HEK293 (cell line): ENCODE data around the gene RRP8.

Experiments used
- CTCF ChIA-PET: fragments of 350-600 bp; formaldehyde crosslinking; extraction: SDS; loops from one replicate; lab custom pipeline; 2021; ENCODE audit warnings: antibody characterized with exemption; lab: Yijun Ruan, JAX
- POLR2A ChIA-PET: fragments of 300-600 bp; formaldehyde crosslinking; extraction: SDS; loops from one replicate; lab custom pipeline; 2020; ENCODE audit warnings: antibody characterized with exemption, inconsistent platforms; lab: Yijun Ruan, JAX
- H3K27ac ChIP-seq: fragments of 200-500 bp; sonication (Bioruptor generic); 2 replicates; pipeline ENCODE4 v1.5.1; 2014; ENCODE audit warnings: low read depth, low read length, control low read depth, inconsistent platforms; ENCODE audit errors: extremely low read depth
- H3K36me3 ChIP-seq, 2 experiments: fragments of 200-500 bp in 1 of 2; sonication (Bioruptor generic) in 1 of 2; 1 replicate in 1 of 2; 2 replicates in 1 of 2; pipeline ENCODE4 v1.5.1; 2014 to 2017; ENCODE audit warnings: inconsistent platforms in 2 of 2, low read length in 2 of 2; ENCODE audit not compliant: control insufficient read depth in 2 of 2, insufficient read depth in 1 of 2
- H3K4me1 ChIP-seq: fragments of 200-500 bp; sonication (Bioruptor generic); 2 replicates; pipeline ENCODE4 v1.5.1; 2014; ENCODE audit warnings: mild to moderate bottlenecking, low read length, inconsistent platforms; ENCODE audit not compliant: control insufficient read depth, insufficient read depth
- H3K4me3 ChIP-seq: 2 replicates; pipeline ENCODE4 v1.5.1; 2011; ENCODE audit warnings: low read depth, mild to moderate bottlenecking, control low read depth, low read length, moderate library complexity
- H3K9me3 ChIP-seq: fragments of 200-500 bp; sonication (Bioruptor generic); 2 replicates; pipeline ENCODE4 v1.5.1; 2014; ENCODE audit warnings: low read depth, low read length, inconsistent platforms; ENCODE audit not compliant: control insufficient read depth, insufficient read depth
- GFI1B ChIP-seq: fragments of 450-650 bp; formaldehyde crosslinking; IDR thresholded peaks from 2 replicates; pipeline ENCODE4 v1.5.1; 2016; ENCODE audit warnings: missing biosample characterization, missing genetic modification characterization
- KLF8 ChIP-seq: fragments of 450-650 bp; formaldehyde crosslinking; IDR thresholded peaks from 2 replicates; pipeline ENCODE4 v1.5.1; 2016; ENCODE audit warnings: missing biosample characterization, missing genetic modification characterization
- PATZ1 ChIP-seq: fragments of 450-650 bp; formaldehyde crosslinking; IDR thresholded peaks from 2 replicates; pipeline ENCODE4 v1.5.1; 2016; ENCODE audit warnings: missing biosample characterization, missing genetic modification characterization
- TRIM28 ChIP-seq: IDR thresholded peaks from 2 replicates; pipeline ENCODE4 v1.6.1; 2011; ENCODE audit warnings: low read length, control low read depth, borderline replicate concordance
- ZBTB17 ChIP-seq: fragments of 450-650 bp; formaldehyde crosslinking; IDR thresholded peaks from 2 replicates; pipeline ENCODE4 v1.5.1; 2016; ENCODE audit warnings: missing biosample characterization, missing genetic modification characterization
- ZBTB8A ChIP-seq: fragments of 450-650 bp; formaldehyde crosslinking; IDR thresholded peaks from 2 replicates; pipeline ENCODE4 v1.5.1; 2016; ENCODE audit warnings: missing biosample characterization, missing genetic modification characterization
- ZFHX2 ChIP-seq: fragments of 450-650 bp; formaldehyde crosslinking; conservative IDR thresholded peaks from 2 replicates; pipeline ENCODE4 v1.5.1; 2016; ENCODE audit warnings: missing biosample characterization, missing genetic modification characterization
- ZFP3 ChIP-seq: fragments of 450-650 bp; formaldehyde crosslinking; IDR thresholded peaks from 2 replicates; pipeline ENCODE4 v1.5.1; 2016; ENCODE audit warnings: low read depth, missing biosample characterization, missing genetic modification characterization
- ZNF121 ChIP-seq: fragments of 450-650 bp; formaldehyde crosslinking; IDR thresholded peaks from 2 replicates; pipeline ENCODE4 v1.5.1; 2016; ENCODE audit warnings: missing biosample characterization, missing genetic modification characterization
- ZNF138 ChIP-seq: fragments of 450-650 bp; formaldehyde crosslinking; IDR thresholded peaks from 2 replicates; pipeline ENCODE4 v1.5.1; 2016; ENCODE audit warnings: missing biosample characterization, missing genetic modification characterization, borderline replicate concordance
- ZNF169 ChIP-seq: fragments of 450-650 bp; formaldehyde crosslinking; IDR thresholded peaks from 2 replicates; pipeline ENCODE4 v1.5.1; 2016; ENCODE audit warnings: missing biosample characterization, missing genetic modification characterization
- ZNF223 ChIP-seq: fragments of 450-650 bp; formaldehyde crosslinking; IDR thresholded peaks from 2 replicates; pipeline ENCODE4 v1.5.1; 2016; ENCODE audit warnings: missing biosample characterization, missing genetic modification characterization
- ZNF366 ChIP-seq: fragments of 450-650 bp; formaldehyde crosslinking; conservative IDR thresholded peaks from 2 replicates; pipeline ENCODE4 v1.5.1; 2016; ENCODE audit warnings: missing biosample characterization, missing genetic modification characterization
- ZNF398 ChIP-seq: fragments of 450-650 bp; formaldehyde crosslinking; IDR thresholded peaks from 2 replicates; pipeline ENCODE4 v1.5.1; 2017; ENCODE audit warnings: missing biosample characterization, missing genetic modification characterization
- ZNF426 ChIP-seq: fragments of 450-650 bp; formaldehyde crosslinking; IDR thresholded peaks from 2 replicates; pipeline ENCODE4 v1.5.1; 2017; ENCODE audit warnings: missing biosample characterization, missing genetic modification characterization, mild to moderate bottlenecking, inconsistent platforms, moderate library complexity
- ZNF433 ChIP-seq: fragments of 450-650 bp; formaldehyde crosslinking; IDR thresholded peaks from 2 replicates; pipeline ENCODE4 v1.5.1; 2016; ENCODE audit warnings: missing biosample characterization, missing genetic modification characterization, low read depth
- ZNF600 ChIP-seq: fragments of 450-650 bp; formaldehyde crosslinking; IDR thresholded peaks from 2 replicates; pipeline ENCODE4 v1.5.1; 2016; ENCODE audit warnings: missing biosample characterization, missing genetic modification characterization
- ZNF623 ChIP-seq: fragments of 450-650 bp; formaldehyde crosslinking; IDR thresholded peaks from 2 replicates; pipeline ENCODE4 v1.5.1; 2016; ENCODE audit warnings: missing biosample characterization, missing genetic modification characterization
- ZNF645 ChIP-seq: fragments of 450-650 bp; formaldehyde crosslinking; IDR thresholded peaks from 2 replicates; pipeline ENCODE4; 2016; ENCODE audit warnings: missing biosample characterization, missing genetic modification characterization
- ZSCAN23 ChIP-seq: fragments of 450-650 bp; formaldehyde crosslinking; IDR thresholded peaks from 2 replicates; pipeline ENCODE4 v1.5.1; 2016; ENCODE audit warnings: missing biosample characterization, missing genetic modification characterization
- TF ChIP-seq, protein P1 (sequence below): fragments of 450-650 bp; formaldehyde crosslinking; IDR thresholded peaks from 2 replicates; pipeline ENCODE4 v1.5.1; 2016; ENCODE audit warnings: missing biosample characterization, missing genetic modification characterization, borderline replicate concordance
- TF ChIP-seq, protein P2 (sequence below): fragments of 450-650 bp; formaldehyde crosslinking; IDR thresholded peaks from 2 replicates; pipeline ENCODE4 v1.5.1; 2016; ENCODE audit warnings: missing biosample characterization, missing genetic modification characterization
- TF ChIP-seq, protein P3 (sequence below): fragments of 450-650 bp; formaldehyde crosslinking; IDR thresholded peaks from 2 replicates; pipeline ENCODE4 v1.5.1; 2017; ENCODE audit warnings: missing biosample characterization, missing genetic modification characterization

Gene RRP8

GRCh38 chr11:6576471-6577373, 26.7 kb downstream of the RRP8 start:
- ChIA-PET CTCF (interaction anchor here (0.6 to 1.2 kb wide), 4 partner anchors 45 to 1579 kb away, joined by 3 to 5 read pairs (median 3); partner anchors contain the start of gene SMPD1), POLR2A (no interaction called here)
- H3K4me3 ChIP-seq = no peak overlapping the region
- H3K4me1 ChIP-seq = no peaks in the 10 kb centered on the region
- peaks cover 0 to 3% of the 10 kb centered on the region in 2 experiments; a peak in 1 of 3 replicates for H3K36me3 ChIP-seq
- H3K27ac ChIP-seq = no peak overlapping the region
- H3K9me3 ChIP-seq = no peaks in the 10 kb centered on the region
- TF ChIP-seq PATZ1 (peak; percentile 81), KLF8 (tag by site-specific recombination) (no peak), ZNF433 (tag by site-specific recombination) (no peak), ZNF600 (0 out of 2 replicates have a peak, but pooled peaks have one; percentile 26), ZNF623 (no peak), ZBTB8A (tag by site-specific recombination) (no peak), ZFP3 (no peak), ZNF366 (tag by site-specific recombination) (no peak), ZNF169 (tag by site-specific recombination) (no peak), ZNF398 (peak; percentile 86), ZNF426 (tag by site-specific recombination) (no peak), ZNF223 (tag by site-specific recombination) (no peak), ZFHX2 (tag by site-specific recombination) (no peak), ZBTB17 (tag by site-specific recombination) (no peak), ZNF138 (no peak), ZSCAN23 (tag by site-specific recombination) (no peak), ZNF121 (tag by site-specific recombination) (no peak), GFI1B (tag by site-specific recombination) (no peak), ZNF645 (tag by site-specific recombination) (no peak), TRIM28 (no peak)
- TF ChIP-seq, protein P1, sequence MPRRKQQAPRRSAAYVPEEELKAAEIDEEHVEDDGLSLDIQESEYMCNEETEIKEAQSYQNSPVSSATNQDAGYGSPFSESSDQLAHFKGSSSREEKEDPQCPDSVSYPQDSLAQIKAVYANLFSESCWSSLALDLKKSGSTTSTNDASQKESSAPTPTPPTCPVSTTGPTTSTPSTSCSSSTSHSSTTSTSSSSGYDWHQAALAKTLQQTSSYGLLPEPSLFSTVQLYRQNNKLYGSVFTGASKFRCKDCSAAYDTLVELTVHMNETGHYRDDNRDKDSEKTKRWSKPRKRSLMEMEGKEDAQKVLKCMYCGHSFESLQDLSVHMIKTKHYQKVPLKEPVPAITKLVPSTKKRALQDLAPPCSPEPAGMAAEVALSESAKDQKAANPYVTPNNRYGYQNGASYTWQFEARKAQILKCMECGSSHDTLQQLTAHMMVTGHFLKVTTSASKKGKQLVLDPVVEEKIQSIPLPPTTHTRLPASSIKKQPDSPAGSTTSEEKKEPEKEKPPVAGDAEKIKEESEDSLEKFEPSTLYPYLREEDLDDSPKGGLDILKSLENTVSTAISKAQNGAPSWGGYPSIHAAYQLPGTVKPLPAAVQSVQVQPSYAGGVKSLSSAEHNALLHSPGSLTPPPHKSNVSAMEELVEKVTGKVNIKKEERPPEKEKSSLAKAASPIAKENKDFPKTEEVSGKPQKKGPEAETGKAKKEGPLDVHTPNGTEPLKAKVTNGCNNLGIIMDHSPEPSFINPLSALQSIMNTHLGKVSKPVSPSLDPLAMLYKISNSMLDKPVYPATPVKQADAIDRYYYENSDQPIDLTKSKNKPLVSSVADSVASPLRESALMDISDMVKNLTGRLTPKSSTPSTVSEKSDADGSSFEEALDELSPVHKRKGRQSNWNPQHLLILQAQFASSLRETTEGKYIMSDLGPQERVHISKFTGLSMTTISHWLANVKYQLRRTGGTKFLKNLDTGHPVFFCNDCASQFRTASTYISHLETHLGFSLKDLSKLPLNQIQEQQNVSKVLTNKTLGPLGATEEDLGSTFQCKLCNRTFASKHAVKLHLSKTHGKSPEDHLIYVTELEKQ = no peak
- TF ChIP-seq, protein P2, sequence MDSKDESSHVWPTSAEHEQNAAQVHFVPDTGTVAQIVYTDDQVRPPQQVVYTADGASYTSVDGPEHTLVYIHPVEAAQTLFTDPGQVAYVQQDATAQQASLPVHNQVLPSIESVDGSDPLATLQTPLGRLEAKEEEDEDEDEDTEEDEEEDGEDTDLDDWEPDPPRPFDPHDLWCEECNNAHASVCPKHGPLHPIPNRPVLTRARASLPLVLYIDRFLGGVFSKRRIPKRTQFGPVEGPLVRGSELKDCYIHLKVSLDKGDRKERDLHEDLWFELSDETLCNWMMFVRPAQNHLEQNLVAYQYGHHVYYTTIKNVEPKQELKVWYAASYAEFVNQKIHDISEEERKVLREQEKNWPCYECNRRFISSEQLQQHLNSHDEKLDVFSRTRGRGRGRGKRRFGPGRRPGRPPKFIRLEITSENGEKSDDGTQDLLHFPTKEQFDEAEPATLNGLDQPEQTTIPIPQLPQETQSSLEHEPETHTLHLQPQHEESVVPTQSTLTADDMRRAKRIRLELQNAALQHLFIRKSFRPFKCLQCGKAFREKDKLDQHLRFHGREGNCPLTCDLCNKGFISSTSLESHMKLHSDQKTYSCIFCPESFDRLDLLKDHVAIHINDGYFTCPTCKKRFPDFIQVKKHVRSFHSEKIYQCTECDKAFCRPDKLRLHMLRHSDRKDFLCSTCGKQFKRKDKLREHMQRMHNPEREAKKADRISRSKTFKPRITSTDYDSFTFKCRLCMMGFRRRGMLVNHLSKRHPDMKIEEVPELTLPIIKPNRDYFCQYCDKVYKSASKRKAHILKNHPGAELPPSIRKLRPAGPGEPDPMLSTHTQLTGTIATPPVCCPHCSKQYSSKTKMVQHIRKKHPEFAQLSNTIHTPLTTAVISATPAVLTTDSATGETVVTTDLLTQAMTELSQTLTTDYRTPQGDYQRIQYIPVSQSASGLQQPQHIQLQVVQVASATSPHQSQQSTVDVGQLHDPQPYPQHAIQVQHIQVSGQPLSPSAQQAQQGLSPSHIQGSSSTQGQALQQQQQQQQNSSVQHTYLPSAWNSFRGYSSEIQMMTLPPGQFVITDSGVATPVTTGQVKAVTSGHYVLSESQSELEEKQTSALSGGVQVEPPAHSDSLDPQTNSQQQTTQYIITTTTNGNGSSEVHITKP = 0 out of 2 replicates have a peak, but pooled peaks have one; percentile 11
- TF ChIP-seq, protein P3, sequence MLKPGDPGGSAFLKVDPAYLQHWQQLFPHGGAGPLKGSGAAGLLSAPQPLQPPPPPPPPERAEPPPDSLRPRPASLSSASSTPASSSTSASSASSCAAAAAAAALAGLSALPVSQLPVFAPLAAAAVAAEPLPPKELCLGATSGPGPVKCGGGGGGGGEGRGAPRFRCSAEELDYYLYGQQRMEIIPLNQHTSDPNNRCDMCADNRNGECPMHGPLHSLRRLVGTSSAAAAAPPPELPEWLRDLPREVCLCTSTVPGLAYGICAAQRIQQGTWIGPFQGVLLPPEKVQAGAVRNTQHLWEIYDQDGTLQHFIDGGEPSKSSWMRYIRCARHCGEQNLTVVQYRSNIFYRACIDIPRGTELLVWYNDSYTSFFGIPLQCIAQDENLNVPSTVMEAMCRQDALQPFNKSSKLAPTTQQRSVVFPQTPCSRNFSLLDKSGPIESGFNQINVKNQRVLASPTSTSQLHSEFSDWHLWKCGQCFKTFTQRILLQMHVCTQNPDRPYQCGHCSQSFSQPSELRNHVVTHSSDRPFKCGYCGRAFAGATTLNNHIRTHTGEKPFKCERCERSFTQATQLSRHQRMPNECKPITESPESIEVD (tag by site-specific recombination) = peak; percentile 35; the same call in 1 of the 2 replicates
